ENCODE results near the gene KRT73. TPM values are rescaled to one million over a fixed set of nuclear protein-coding genes. Genes with fewer than 3 reads are reported as not detected.

The KRT73 gene
- total RNA-seq, 4 donors from 2014 or later: 0.40 to 1.2 TPM; not detected in 2

DNA sequence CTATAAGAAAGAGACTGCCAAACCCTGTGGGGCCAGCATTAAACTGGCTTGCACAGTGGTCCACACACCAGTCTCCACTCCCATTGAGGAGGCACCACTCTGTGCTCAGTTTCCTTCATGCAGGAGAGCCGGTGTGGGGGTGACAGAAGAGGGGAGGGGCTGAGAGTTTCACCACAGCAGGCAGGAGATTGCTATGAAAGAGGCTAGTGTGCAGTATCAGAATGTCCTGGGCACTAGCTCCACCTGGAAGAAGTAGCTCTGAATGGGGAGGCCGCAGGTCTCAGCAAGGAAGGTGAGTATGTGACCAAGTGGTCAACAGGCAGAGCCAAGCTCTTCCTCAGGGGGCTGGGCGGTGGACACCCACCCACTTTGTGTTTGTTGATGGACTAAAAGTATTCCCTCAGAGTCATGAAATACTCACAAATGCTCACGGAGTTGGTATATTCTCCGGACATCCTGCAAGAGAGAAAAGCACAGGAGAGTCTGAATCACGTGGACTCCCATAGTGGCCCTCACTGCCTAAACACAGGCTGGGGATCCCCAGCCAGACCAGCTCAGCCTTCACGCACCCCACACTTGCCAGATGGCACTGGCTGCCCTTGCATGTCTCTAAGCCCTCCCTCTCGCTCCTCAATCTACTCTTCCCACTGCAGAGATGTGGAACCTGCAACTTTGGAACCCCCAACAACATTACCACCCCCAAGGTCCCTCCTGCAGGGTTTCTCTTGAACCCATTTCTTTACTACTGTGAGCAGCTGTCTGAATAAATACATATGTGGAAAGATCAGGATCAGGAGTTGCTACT lies 9.3 kb downstream of the KRT73 start:
- no peak for DNase-seq
- Histone ChIP-seq H3K9me3 (no peaks in the 10 kb centered on the region), H3K36me3 (no peaks in the 10 kb centered on the region), H3K4me3 (no peak overlapping the region), H3K27ac (no peak overlapping the region), H3K4me1 (no peaks in the 10 kb centered on the region), H3K27me3 (no peaks in the 10 kb centered on the region)
- no peak for TF ChIP-seq POLR2A (IDR thresholded peaks at IDR 0.05)
- TF ChIP-seq, protein P1, sequence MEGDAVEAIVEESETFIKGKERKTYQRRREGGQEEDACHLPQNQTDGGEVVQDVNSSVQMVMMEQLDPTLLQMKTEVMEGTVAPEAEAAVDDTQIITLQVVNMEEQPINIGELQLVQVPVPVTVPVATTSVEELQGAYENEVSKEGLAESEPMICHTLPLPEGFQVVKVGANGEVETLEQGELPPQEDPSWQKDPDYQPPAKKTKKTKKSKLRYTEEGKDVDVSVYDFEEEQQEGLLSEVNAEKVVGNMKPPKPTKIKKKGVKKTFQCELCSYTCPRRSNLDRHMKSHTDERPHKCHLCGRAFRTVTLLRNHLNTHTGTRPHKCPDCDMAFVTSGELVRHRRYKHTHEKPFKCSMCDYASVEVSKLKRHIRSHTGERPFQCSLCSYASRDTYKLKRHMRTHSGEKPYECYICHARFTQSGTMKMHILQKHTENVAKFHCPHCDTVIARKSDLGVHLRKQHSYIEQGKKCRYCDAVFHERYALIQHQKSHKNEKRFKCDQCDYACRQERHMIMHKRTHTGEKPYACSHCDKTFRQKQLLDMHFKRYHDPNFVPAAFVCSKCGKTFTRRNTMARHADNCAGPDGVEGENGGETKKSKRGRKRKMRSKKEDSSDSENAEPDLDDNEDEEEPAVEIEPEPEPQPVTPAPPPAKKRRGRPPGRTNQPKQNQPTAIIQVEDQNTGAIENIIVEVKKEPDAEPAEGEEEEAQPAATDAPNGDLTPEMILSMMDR (IDR thresholded peaks at IDR 0.05): no peak

DNA sequence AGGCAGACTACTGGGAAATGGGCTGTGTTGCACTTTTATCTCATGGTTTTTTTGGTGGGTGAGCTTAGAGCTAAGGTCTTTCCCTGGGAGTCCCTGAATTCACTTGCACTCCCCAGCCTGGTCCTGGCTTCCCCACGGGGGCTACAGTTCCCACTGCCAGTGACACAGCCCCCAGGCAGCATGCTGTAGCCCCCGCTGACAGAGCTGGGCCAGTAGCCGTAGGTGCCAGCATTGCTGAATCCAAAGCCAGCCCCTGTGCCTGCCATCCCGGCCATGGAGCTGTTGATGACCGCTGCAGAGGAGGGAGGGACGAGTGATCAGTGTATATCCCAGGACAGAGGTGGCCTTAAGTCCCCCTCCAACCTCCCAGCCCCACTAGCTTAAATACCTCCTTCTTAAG lies 10.2 kb downstream of the KRT73 start:
- Histone ChIP-seq H3K36me3 (no peaks in the 10 kb centered on the region), H3K4me3 (no peak overlapping the region), H3K9me3 (no peaks in the 10 kb centered on the region), H3K27ac (no peak overlapping the region), H3K4me1 (no peaks in the 10 kb centered on the region), H3K27me3 (no peaks in the 10 kb centered on the region)
- DNase-seq: no peak
- TF ChIP-seq, protein P1 (IDR thresholded peaks at IDR 0.05): no peak
- no peak for TF ChIP-seq POLR2A (IDR thresholded peaks at IDR 0.05)

DNA sequence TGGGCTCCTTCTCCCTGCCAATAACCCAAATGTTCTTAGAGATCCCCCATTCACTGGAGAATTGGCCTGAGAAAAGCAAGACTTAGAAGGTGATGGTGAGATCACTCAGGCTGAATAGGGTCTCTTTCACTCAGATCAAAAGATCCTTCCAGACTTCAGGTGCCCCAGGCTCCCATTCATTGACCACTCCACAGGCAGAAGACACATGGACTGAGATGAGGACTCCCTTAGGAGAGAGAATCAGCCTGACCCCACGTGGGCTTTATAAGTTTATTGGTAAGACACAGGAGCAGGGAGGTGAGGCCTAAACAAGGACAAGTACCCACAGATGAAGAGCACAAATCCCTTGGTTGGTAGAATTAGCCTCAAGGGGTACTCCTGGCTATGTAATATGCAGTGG lies 11.0 kb downstream of the KRT73 start:
- no peak for DNase-seq
- no peak overlapping the region for H3K27ac ChIP-seq

DNA sequence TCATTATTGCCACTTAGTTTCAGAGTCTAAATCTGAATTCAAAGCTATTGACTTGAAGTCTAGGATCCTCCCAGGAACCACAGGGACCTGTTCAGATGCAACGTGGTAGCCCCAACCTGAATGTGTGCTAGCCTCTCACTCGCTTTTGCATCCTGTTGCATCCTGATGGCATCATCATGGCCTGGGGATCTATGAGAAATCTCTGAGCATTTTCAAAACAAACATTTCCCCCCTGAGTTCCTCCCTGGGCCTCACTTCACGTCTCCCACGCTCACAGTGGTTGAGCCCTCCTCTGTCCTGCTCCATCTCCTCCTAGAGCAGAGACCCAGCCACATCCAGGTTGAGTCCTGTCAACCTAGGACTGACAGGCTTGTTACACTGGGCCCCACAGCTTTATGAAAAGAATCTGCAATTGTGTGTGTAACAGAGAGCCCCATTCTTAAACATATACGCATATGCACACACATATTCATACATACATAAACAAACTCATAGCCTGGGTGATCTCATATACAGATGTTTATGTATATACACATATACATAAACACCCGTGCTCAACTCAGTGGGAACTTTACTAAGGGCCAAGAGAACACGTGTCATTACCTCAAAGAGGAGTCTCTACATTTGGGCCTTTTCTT lies 11.7 kb downstream of the KRT73 start:
- TF ChIP-seq, protein P1 (IDR thresholded peaks at IDR 0.05): no peak
- no peak for TF ChIP-seq POLR2A (IDR thresholded peaks at IDR 0.05)
- H3K4me3 ChIP-seq: no peak overlapping the region
- no peaks in the 10 kb centered on the region for H3K4me1 ChIP-seq
- H3K9me3 ChIP-seq: no peaks in the 10 kb centered on the region
- H3K27me3 ChIP-seq: no peaks in the 10 kb centered on the region
- no peak for DNase-seq
- H3K27ac ChIP-seq: no peak overlapping the region
- H3K36me3 ChIP-seq: no peaks in the 10 kb centered on the region

More for the DNA sequence above, 11.0 kb downstream of the KRT73 start:
- Histone ChIP-seq H3K4me1 (no peaks in the 10 kb centered on the region), H3K36me3 (no peaks in the 10 kb centered on the region), H3K4me3 (no peak overlapping the region), H3K27me3 (no peaks in the 10 kb centered on the region), H3K9me3 (no peaks in the 10 kb centered on the region)
- TF ChIP-seq, protein P1 (IDR thresholded peaks at IDR 0.05): no peak
- TF ChIP-seq POLR2A (IDR thresholded peaks at IDR 0.05): no peak

DNA sequence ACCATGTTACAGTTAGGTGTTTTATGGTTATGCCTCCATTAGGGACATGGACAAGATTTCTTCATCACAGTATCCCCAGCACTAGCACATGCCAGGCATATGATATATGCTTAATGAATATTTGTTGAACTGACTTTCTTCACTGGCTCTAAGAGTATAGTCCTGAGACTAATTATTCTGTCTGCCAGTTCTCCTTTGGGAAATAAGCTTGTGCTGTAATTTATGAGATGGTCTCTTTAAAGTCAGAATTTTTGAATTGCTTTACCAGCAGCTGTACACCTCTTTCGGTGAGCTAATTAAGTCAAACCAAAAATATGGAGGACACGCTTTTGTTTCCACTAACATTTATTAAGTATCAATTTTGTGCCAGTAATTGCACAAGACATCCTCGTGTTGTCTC lies 12.3 kb downstream of the KRT73 start:
- Histone ChIP-seq H3K9me3 (no peaks in the 10 kb centered on the region), H3K36me3 (no peaks in the 10 kb centered on the region), H3K4me3 (no peak overlapping the region), H3K4me1 (no peaks in the 10 kb centered on the region), H3K27me3 (no peaks in the 10 kb centered on the region), H3K27ac (no peak overlapping the region)
- no peak for TF ChIP-seq POLR2A (IDR thresholded peaks at IDR 0.05)
- TF ChIP-seq, protein P1 (IDR thresholded peaks at IDR 0.05): no peak
- DNase-seq: no peak

Data from Peyer's patch (tissue), 4 donors.